Nephron progenitor cell (in vitro differentiated cells): ENCODE measurements around the gene ITGA4.

Experiments used
- DNase-seq: peaks from one replicate; pipeline ENCODE4 v3.0.0; 2021
- H3K27ac Mint-ChIP-seq: 2 replicates; pipeline ENCODE4 v1.8.0; 2021; ENCODE audit warnings: mild to moderate bottlenecking, moderate library complexity, mixed read lengths
- H3K27me3 Mint-ChIP-seq: 2 replicates; pipeline ENCODE4 v1.8.0; 2021; ENCODE audit warnings: mild to moderate bottlenecking, low read depth, mixed read lengths; ENCODE audit not compliant: poor library complexity
- H3K36me3 Mint-ChIP-seq: 2 replicates; pipeline ENCODE4 v1.8.0; 2021; ENCODE audit warnings: low read depth, mixed read lengths
- H3K4me1 Mint-ChIP-seq: 2 replicates; pipeline ENCODE4 v1.8.0; 2021; ENCODE audit warnings: mixed read lengths
- H3K4me3 Mint-ChIP-seq: 2 replicates; pipeline ENCODE4 v1.8.0; 2021; ENCODE audit warnings: mild to moderate bottlenecking, moderate library complexity, mixed read lengths
- H3K9me3 Mint-ChIP-seq: 2 replicates; pipeline ENCODE4 v1.8.0; 2021; ENCODE audit warnings: mild to moderate bottlenecking, moderate library complexity, mixed read lengths
- TF ChIP-seq, protein P1 (sequence below): fragments of 200-600 bp; sonication (generic); IDR thresholded peaks from 2 replicates; pipeline ENCODE4 v1.5.0; 2021; ENCODE audit warnings: antibody characterized with exemption

ITGA4 gene

DNA sequence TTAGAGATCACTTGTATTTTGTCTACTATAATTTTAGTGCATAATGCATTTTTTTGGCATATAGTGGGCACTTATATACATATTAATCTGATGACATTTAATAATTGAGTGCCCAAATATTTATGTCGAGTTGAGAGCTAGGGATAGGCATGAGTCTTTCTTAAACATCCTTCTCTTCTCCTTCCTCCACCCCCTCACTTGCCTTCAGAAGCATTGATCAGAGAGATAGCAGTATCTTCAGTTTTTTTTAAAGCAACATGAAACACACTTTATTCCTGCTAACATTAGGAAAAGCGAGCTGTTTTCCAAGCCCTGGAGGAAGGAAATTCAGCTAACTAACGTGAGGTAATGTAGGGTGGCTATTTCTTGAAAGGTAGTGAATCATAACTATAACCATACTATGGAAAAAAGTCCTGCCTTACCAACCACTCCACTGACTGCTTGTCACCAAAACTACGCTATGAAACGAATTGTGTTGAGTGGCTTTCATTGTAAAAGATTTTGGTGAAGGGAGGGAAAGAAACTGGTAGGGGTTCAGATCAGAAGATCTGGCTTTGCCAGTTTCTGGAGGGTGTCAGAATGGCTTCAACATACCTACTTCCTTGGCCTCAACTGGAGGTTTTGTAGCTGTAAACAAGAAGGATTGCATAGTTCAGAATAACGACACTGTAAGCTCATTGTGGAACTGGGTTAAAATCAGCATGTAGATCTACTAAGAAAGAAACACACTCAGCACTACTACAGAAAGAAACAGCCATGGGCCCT, 2.3 kb upstream of the ITGA4 start:
- H3K36me3 Mint-ChIP-seq, result no peaks in the 10 kb centered on the region
- H3K9me3 Mint-ChIP-seq, result no peaks in the 10 kb centered on the region
- H3K27me3 Mint-ChIP-seq, result peaks cover 65% of the 10 kb centered on the region
- peaks cover 7% of the 10 kb centered on the region for H3K4me1 Mint-ChIP-seq
- TF ChIP-seq, protein P1, sequence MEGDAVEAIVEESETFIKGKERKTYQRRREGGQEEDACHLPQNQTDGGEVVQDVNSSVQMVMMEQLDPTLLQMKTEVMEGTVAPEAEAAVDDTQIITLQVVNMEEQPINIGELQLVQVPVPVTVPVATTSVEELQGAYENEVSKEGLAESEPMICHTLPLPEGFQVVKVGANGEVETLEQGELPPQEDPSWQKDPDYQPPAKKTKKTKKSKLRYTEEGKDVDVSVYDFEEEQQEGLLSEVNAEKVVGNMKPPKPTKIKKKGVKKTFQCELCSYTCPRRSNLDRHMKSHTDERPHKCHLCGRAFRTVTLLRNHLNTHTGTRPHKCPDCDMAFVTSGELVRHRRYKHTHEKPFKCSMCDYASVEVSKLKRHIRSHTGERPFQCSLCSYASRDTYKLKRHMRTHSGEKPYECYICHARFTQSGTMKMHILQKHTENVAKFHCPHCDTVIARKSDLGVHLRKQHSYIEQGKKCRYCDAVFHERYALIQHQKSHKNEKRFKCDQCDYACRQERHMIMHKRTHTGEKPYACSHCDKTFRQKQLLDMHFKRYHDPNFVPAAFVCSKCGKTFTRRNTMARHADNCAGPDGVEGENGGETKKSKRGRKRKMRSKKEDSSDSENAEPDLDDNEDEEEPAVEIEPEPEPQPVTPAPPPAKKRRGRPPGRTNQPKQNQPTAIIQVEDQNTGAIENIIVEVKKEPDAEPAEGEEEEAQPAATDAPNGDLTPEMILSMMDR, result no peak
- DNase-seq, result no peak
- no peak overlapping the region for H3K27ac Mint-ChIP-seq
- no peak overlapping the region for H3K4me3 Mint-ChIP-seq

DNA sequence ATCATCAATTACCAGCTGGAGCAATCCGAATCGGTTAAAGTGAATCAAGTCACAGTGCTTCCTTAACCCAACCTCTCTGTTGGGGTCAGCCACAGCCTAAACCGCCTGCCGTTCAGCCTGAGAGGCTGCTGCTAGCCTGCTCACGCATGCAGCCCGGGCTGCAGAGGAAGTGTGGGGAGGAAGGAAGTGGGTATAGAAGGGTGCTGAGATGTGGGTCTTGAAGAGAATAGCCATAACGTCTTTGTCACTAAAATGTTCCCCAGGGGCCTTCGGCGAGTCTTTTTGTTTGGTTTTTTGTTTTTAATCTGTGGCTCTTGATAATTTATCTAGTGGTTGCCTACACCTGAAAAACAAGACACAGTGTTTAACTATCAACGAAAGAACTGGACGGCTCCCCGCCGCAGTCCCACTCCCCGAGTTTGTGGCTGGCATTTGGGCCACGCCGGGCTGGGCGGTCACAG, 496 bp upstream of the ITGA4 start:
- H3K36me3 Mint-ChIP-seq, result no peaks in the 10 kb centered on the region
- TF ChIP-seq, protein P1, result no peak
- H3K27ac Mint-ChIP-seq, result no peak overlapping the region
- peaks cover 7% of the 10 kb centered on the region for H3K4me1 Mint-ChIP-seq
- DNase-seq, result peak; percentile 36
- peak overlapping the region; percentile 80 for H3K4me3 Mint-ChIP-seq
- peaks cover 74% of the 10 kb centered on the region for H3K27me3 Mint-ChIP-seq
- H3K9me3 Mint-ChIP-seq, result no peaks in the 10 kb centered on the region

DNA sequence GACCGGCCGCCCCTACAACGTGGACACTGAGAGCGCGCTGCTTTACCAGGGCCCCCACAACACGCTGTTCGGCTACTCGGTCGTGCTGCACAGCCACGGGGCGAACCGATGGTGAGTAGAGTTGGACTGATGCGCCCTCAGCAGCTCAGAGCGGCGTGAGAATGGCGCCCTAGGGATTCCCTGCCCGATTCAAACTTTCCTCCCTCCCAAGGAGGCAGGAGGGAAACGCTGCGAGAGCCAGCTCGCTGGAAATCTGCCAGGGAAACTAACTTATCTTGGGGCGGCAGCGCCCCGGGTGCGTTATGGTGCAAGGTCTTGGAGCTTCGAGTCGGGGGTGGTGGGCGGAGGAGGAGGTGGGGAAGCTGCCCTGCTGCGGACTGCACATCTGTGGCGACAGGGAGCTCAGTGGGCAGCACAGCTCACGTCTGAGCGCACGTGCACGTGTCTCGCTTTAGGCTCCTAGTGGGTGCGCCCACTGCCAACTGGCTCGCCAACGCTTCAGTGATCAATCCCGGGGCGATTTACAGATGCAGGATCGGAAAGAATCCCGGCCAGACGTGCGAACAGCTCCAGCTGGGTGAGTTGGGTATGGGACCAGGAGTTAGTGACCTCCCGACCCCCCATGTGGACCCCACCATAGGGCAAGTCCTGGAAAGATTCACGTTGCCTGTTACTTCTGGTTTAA, 697 bp downstream of the ITGA4 start:
- H3K36me3 Mint-ChIP-seq, result no peaks in the 10 kb centered on the region
- peaks cover 7% of the 10 kb centered on the region for H3K4me1 Mint-ChIP-seq
- TF ChIP-seq, protein P1, result no peak
- H3K27me3 Mint-ChIP-seq, result peaks cover 78% of the 10 kb centered on the region
- DNase-seq, result peak; percentile 56
- H3K27ac Mint-ChIP-seq, result no peak overlapping the region
- peak overlapping the region; percentile 86 for H3K4me3 Mint-ChIP-seq
- H3K9me3 Mint-ChIP-seq, result no peaks in the 10 kb centered on the region

DNA sequence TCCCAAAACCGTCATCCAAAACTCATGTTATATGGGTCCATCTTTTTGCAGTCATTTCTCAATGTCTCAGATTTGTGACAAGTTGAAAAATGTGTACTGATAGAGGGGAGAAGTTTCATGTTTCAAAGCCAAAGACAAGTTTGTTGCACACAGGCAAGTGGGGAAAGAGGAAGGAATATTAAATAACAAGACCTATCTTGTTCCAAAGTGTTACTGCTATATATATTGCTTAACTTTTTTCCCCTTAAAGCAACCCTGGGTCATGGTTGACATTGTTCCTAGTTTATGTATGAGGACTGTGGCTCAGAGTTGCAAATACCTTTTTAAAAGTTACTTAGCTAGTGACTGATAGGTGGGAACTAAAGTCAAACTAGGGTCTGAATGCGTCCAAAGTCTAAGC, 1.7 kb downstream of the ITGA4 start:
- Mint-ChIP-seq H3K27ac (no peak overlapping the region), H3K27me3 (peaks cover 81% of the 10 kb centered on the region), H3K4me3 (peak overlapping the region; percentile 86), H3K36me3 (no peaks in the 10 kb centered on the region), H3K4me1 (peaks cover 7% of the 10 kb centered on the region), H3K9me3 (no peaks in the 10 kb centered on the region)
- TF ChIP-seq, protein P1, result no peak
- no peak for DNase-seq

DNA sequence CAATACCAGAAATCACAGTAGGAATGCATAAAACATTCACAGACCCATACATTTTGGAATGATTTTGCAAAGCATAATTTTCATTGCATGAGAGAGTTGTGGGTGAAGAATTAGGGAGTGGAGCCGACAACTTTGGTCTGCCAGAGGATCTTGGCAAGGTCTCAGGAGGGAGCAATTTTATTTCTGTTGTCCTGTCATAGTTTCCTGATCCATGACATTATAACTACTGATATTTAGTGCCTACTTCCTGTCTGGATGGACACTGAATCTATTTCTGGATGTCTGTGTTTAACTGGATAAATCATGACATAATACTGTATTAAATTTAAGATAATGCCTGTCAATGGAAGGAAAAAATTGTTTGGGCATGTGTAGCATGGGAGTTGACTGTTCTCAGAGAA, 2.4 kb downstream of the ITGA4 start:
- DNase-seq, result no peak
- no peaks in the 10 kb centered on the region for H3K9me3 Mint-ChIP-seq
- no peak overlapping the region for H3K4me3 Mint-ChIP-seq
- TF ChIP-seq, protein P1, result no peak
- peaks cover 79% of the 10 kb centered on the region for H3K27me3 Mint-ChIP-seq
- no peak overlapping the region for H3K27ac Mint-ChIP-seq
- no peaks in the 10 kb centered on the region for H3K36me3 Mint-ChIP-seq
- H3K4me1 Mint-ChIP-seq, result peaks cover 7% of the 10 kb centered on the region
